PC-9 (cell line): ENCODE results near the gene LRP2. TPM values are rescaled to one million over a fixed set of nuclear protein-coding genes. Genes with fewer than 3 reads are reported as not detected.
"Not testable (repeated sequence)": the region's sequence is repeated elsewhere in the genome, so short reads cannot be mapped to it uniquely, and the experiment has no call there.

ENCODE experiments used
- BruUV-seq: library from RNA; stranded (reverse); fragments of 400-500 nt; replicated peaks from 2 replicates; lab custom pipeline; 2021; lab: Mats Ljungman, UMichigan
- CTCF ChIA-PET: fragments of 300-600 bp; sonication (Branson Sonifier 250); formaldehyde crosslinking; loops from one replicate; lab custom pipeline; 2022; ENCODE audit warnings: antibody characterized with exemption; lab: Charles Lee
- POLR2A ChIA-PET: fragments of 300-600 bp; sonication (Branson Sonifier 250); formaldehyde crosslinking; loops from one replicate; lab custom pipeline; 2022; ENCODE audit warnings: antibody characterized with exemption; ENCODE audit not compliant: unreplicated experiment; lab: Charles Lee
- DNase-seq, 2 experiments: peaks; one replicate each; pipeline versions ENCODE4 v3.0.0 to v3.0.0-alpha.2; 2015 to 2022; ENCODE audit warnings: mixed read lengths in 1 of 2
- H2AFZ ChIP-seq: fragments of 200-600 bp; sonication (generic); 2 replicates; pipeline ENCODE4 v1.8.1; 2017; ENCODE audit warnings: antibody characterized with exemption
- H3F3A ChIP-seq: fragments of 200-600 bp; sonication (generic); 2 replicates; pipeline ENCODE4 v1.8.1; 2017; ENCODE audit warnings: antibody characterized with exemption, mild to moderate bottlenecking, low read depth; ENCODE audit not compliant: insufficient read depth
- H3K27ac ChIP-seq: fragments of 200-600 bp; sonication (generic); 2 replicates; pipeline ENCODE4 v1.6.1; 2016; ENCODE audit warnings: mixed run types
- H3K27me3 ChIP-seq: fragments of 200-600 bp; sonication (generic); 2 replicates; pipeline ENCODE4 v1.6.1; 2016; ENCODE audit warnings: low read depth, mixed run types; ENCODE audit not compliant: insufficient read depth
- H3K36me3 ChIP-seq: fragments of 200-600 bp; sonication (generic); 2 replicates; pipeline ENCODE4 v1.6.1; 2016; ENCODE audit warnings: low read depth, mixed run types
- H3K4me1 ChIP-seq: fragments of 200-600 bp; sonication (generic); replicated peaks from 2 replicates; pipeline ENCODE4 v1.6.1; 2016; ENCODE audit warnings: mixed run types; ENCODE audit not compliant: insufficient read depth
- H3K4me2 ChIP-seq: fragments of 200-600 bp; sonication (generic); 2 replicates; pipeline ENCODE4 v1.6.1; 2017; ENCODE audit warnings: mixed run types
- H3K4me3 ChIP-seq: fragments of 200-600 bp; sonication (generic); 2 replicates; pipeline ENCODE4 v1.6.1; 2016; ENCODE audit warnings: mixed run types
- H3K79me2 ChIP-seq: fragments of 200-600 bp; sonication (generic); 2 replicates; pipeline ENCODE4 v1.6.1; 2017; ENCODE audit warnings: low read depth, mixed run types
- H3K9me2 ChIP-seq: fragments of 200-600 bp; sonication (generic); 2 replicates; pipeline ENCODE4 v1.8.1; 2017; ENCODE audit warnings: mild to moderate bottlenecking; ENCODE audit not compliant: insufficient read depth
- H3K9me3 ChIP-seq: fragments of 200-600 bp; sonication (generic); 2 replicates; pipeline ENCODE4 v1.8.1; 2016; ENCODE audit warnings: low read depth; ENCODE audit not compliant: insufficient read depth
- H4K20me1 ChIP-seq: fragments of 200-600 bp; sonication (generic); 2 replicates; pipeline ENCODE4 v1.8.1; 2017; ENCODE audit not compliant: insufficient read depth
- EZH2 ChIP-seq: fragments of 200-600 bp; sonication (generic); IDR thresholded peaks from 2 replicates; pipeline ENCODE4 v1.8.0; 2017; ENCODE audit warnings: antibody characterized with exemption, low read depth
- intact Hi-C: fragments of 100-400 bp; cut with micrococcal nuclease; formaldehyde crosslinking; loops from one replicate; pipeline ENCODE4 v1.10.0; 2022; ENCODE audit not compliant: unreplicated experiment
- total RNA-seq: library from RNA; stranded (reverse); gene quantifications from 2 replicates; pipeline ENCODE4 v1.2.3, GENCODE V29; 2021
- TF ChIP-seq, protein P1 (sequence below): fragments of 200-600 bp; sonication (generic); conservative IDR thresholded peaks from 2 replicates; pipeline ENCODE4 v1.6.1; 2017; ENCODE audit warnings: mixed run types, antibody characterized with exemption, mild to moderate bottlenecking, moderate library complexity

The LRP2 gene
- total RNA-seq, 1 experiment from 2014 or later, result not detected

DNA sequence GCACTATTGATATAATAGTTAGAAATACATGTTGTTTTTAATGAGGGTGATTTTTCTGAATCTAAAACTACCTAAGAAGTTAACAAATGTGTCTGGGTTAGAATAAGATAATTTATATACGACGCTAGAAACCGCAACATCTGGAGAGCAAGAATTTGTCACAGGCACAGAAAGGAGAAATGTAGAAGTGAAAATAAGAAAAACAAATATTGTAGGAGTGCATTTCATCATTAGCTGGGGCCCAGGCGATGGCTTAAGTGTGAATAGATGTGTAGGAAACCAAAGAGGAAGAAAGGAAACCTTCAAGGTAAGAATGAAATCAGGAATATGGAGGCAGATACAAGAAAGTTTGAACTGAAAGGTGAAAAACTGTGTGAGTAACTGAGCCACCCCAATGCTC, 90.3 kb downstream of the LRP2 start:
- intact Hi-C loops, result no loop called here
- BruUV-seq, result no TSS peak

DNA sequence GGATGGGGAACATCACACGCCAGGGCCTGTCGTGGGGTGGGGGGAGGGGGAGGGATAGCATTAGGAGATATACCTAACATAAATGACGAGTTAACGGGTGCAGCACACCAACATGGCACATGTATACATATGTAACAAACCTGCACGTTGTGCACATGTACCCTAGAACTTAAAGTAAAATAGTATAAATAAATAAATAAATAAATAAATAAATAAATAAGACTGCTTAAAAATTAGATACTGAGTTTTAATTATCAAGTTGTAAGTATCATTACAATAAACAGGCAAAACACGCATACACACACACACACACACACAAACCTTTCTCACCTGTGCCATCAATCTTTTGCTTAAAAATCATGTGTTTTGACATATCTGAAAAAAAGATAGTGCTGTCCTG, 91.8 kb downstream of the LRP2 start:
- H3K4me2 ChIP-seq, H2AFZ ChIP-seq, DNase-seq, H3K27ac ChIP-seq, H3K4me3 ChIP-seq, CTCF ChIA-PET, H3F3A ChIP-seq, H3K9me3 ChIP-seq, H3K9me2 ChIP-seq, intact Hi-C loops, H3K36me3 ChIP-seq, H3K79me2 ChIP-seq, POLR2A ChIA-PET, BruUV-seq, H4K20me1 ChIP-seq, H3K4me1 ChIP-seq, H3K27me3 ChIP-seq: not testable (repeated sequence)

More for the DNA sequence above, 90.3 kb downstream of the LRP2 start:
- Histone ChIP-seq H4K20me1 (no peaks in the 10 kb centered on the region), H3K9me2 (no peaks in the 10 kb centered on the region), H3K27ac (no peak overlapping the region), H3F3A (no peaks in the 10 kb centered on the region), H3K4me1 (no peaks in the 10 kb centered on the region), H3K4me2 (no peak overlapping the region), H3K9me3 (no peaks in the 10 kb centered on the region), H3K4me3 (no peak overlapping the region), H2AFZ (no peak overlapping the region), H3K36me3 (no peaks in the 10 kb centered on the region), H3K27me3 (no peaks in the 10 kb centered on the region), H3K79me2 (no peaks in the 10 kb centered on the region)
- no peak for DNase-seq
- TF ChIP-seq, protein P1, sequence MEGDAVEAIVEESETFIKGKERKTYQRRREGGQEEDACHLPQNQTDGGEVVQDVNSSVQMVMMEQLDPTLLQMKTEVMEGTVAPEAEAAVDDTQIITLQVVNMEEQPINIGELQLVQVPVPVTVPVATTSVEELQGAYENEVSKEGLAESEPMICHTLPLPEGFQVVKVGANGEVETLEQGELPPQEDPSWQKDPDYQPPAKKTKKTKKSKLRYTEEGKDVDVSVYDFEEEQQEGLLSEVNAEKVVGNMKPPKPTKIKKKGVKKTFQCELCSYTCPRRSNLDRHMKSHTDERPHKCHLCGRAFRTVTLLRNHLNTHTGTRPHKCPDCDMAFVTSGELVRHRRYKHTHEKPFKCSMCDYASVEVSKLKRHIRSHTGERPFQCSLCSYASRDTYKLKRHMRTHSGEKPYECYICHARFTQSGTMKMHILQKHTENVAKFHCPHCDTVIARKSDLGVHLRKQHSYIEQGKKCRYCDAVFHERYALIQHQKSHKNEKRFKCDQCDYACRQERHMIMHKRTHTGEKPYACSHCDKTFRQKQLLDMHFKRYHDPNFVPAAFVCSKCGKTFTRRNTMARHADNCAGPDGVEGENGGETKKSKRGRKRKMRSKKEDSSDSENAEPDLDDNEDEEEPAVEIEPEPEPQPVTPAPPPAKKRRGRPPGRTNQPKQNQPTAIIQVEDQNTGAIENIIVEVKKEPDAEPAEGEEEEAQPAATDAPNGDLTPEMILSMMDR, result no peak
- no peak for TF ChIP-seq EZH2
- CTCF ChIA-PET, result no interaction called here
- POLR2A ChIA-PET, result no interaction called here

DNA sequence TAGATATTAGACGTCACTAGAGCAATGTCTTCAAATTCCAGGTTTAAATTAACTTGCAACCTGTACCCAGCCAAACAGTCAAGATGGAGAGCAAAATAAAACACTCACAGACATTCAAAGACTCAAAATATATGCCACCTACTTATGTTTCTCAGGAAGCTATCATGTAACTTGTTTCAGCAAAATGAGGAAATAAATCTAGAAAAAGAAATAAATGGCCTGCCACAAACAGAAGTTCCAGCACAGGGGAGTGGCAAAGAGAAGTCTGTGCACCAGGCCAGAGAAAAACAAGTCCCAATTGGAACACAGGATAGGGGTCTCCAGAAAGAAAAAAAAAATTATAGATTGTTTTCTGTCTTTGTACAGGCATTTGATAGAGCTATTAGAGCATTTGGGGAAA, 96.7 kb downstream of the LRP2 start:
- POLR2A ChIA-PET, result no interaction called here
- H3K27ac ChIP-seq, result no peak overlapping the region
- no peaks in the 10 kb centered on the region for H3K79me2 ChIP-seq
- no peaks in the 10 kb centered on the region for H3K9me2 ChIP-seq
- no peak for DNase-seq
- no peaks in the 10 kb centered on the region for H3F3A ChIP-seq
- TF ChIP-seq, protein P1, result no peak
- no peak for TF ChIP-seq EZH2
- H3K4me3 ChIP-seq, result no peak overlapping the region
- no peaks in the 10 kb centered on the region for H3K36me3 ChIP-seq
- H2AFZ ChIP-seq, result no peak overlapping the region
- H3K9me3 ChIP-seq, result no peaks in the 10 kb centered on the region
- H3K4me2 ChIP-seq, result no peak overlapping the region
- no TSS peak for BruUV-seq
- CTCF ChIA-PET, result no interaction called here
- no peaks in the 10 kb centered on the region for H4K20me1 ChIP-seq
- no peaks in the 10 kb centered on the region for H3K27me3 ChIP-seq
- no peaks in the 10 kb centered on the region for H3K4me1 ChIP-seq
- intact Hi-C loops, result no loop called here
